ENCODE results near the gene RNF220. TPM values are rescaled to one million over a fixed set of nuclear protein-coding genes. Genes with fewer than 3 reads are reported as not detected.

RNF220 gene
- total RNA-seq, 4 donors from 2014 or later = 45.8 to 169 (median 89.4) TPM

DNA sequence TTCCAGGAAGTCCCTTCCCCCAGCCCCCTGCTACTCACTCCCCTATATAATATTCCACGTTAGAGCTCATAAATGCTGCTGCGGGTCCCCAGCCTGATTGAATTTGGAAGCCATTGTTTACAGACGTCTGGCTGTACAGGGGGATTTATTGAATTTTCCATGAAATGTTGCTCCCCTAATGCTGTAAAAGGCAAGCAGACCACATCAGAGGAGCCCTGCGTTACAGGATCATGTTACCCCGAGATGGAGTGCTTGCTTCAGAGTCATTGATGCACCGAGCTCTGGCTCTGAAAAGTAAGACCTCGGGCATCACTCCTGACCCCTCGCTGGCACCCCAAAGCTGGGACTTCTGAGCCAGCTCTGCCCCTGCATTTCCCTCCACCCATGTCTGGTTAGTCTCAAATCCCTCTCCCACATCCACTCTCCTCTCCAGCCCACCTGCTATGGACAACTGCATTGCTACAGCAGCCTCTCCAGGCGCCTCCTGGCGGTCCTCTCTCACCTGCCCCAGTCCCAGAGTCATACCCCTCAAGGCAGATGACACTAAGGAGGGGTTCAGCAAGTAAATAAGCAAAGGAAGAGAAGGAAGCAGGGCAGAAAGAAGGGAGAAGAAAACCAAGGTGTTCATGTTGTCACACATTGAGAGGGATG lies 141.5 kb downstream of the RNF220 start:
- 63% methylated on average over 10 of the region's 10 CpGs; no CpG with 5 or more reads in 1 of the 2 donors for WGBS, 2 donors (ENCODE audit: low coverage in 1 of 2)
- Histone ChIP-seq H3K27me3 (peaks cover 52% of the 10 kb centered on the region), H3K27ac (no peak overlapping the region), H3K9me3 (no peaks in the 10 kb centered on the region), H3K4me3 (no peak overlapping the region), H3K4me1 (no peaks in the 10 kb centered on the region), H3K36me3 (no peaks in the 10 kb centered on the region)
- in situ Hi-C loops (cut with MboI; ENCODE audit: low pct_ligation_motif_present in 1 of 4, low pct_unique_long_range_greater_than_20kb in 1 of 4, low sequenced_read_pairs in 3 of 4) = no loop called here
- DNase-seq = no peak
- TF ChIP-seq POLR2AphosphoS5 (IDR thresholded peaks at IDR 0.05) (no peak), EP300 (IDR thresholded peaks at IDR 0.05; ENCODE audit: low read depth) (no peak), POLR2A (IDR thresholded peaks at IDR 0.05) (no peak)
- TF ChIP-seq, protein P1, sequence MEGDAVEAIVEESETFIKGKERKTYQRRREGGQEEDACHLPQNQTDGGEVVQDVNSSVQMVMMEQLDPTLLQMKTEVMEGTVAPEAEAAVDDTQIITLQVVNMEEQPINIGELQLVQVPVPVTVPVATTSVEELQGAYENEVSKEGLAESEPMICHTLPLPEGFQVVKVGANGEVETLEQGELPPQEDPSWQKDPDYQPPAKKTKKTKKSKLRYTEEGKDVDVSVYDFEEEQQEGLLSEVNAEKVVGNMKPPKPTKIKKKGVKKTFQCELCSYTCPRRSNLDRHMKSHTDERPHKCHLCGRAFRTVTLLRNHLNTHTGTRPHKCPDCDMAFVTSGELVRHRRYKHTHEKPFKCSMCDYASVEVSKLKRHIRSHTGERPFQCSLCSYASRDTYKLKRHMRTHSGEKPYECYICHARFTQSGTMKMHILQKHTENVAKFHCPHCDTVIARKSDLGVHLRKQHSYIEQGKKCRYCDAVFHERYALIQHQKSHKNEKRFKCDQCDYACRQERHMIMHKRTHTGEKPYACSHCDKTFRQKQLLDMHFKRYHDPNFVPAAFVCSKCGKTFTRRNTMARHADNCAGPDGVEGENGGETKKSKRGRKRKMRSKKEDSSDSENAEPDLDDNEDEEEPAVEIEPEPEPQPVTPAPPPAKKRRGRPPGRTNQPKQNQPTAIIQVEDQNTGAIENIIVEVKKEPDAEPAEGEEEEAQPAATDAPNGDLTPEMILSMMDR (IDR thresholded peaks at IDR 0.05) = no peak
- intact Hi-C loops (cut with DNase I; ENCODE audit: low total_unique reads) = no loop called here

DNA sequence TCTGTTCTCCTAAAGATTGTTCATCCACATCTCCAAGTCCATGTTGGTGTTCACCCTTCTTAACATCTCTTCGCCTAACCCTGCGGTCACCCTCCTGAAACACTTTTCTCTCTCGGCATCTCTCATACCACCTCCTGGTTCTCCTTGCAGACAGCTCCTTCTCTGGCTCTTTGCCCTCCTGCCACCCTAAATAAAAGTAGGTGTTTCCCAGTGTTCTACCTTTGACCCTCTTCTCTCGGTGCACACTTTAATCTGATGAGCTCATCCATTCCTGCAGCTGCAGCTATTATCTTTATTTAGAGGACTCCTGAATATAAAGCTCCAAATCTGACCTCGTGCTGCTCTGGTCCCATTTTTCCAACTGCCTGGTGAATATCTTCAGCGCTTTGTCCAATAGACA lies 142.3 kb downstream of the RNF220 start:
- no peak for DNase-seq
- no peak overlapping the region for H3K4me3 ChIP-seq
- H3K9me3 ChIP-seq = no peaks in the 10 kb centered on the region
- 52 to 70% methylated on average over 6 of the region's 6 CpGs for WGBS, 2 donors (ENCODE audit: low coverage in 1 of 2)
- H3K27me3 ChIP-seq = peaks cover 45% of the 10 kb centered on the region
- no peak overlapping the region for H3K27ac ChIP-seq
- H3K4me1 ChIP-seq = no peaks in the 10 kb centered on the region
- intact Hi-C loops (cut with DNase I; ENCODE audit: low total_unique reads) = no loop called here
- H3K36me3 ChIP-seq = no peaks in the 10 kb centered on the region
- in situ Hi-C loops (cut with MboI; ENCODE audit: low pct_ligation_motif_present in 1 of 4, low pct_unique_long_range_greater_than_20kb in 1 of 4, low sequenced_read_pairs in 3 of 4) = no loop called here
- TF ChIP-seq EP300 (IDR thresholded peaks at IDR 0.05; ENCODE audit: low read depth) (no peak), POLR2A (IDR thresholded peaks at IDR 0.05) (no peak), POLR2AphosphoS5 (IDR thresholded peaks at IDR 0.05) (no peak)
- TF ChIP-seq, protein P1 (IDR thresholded peaks at IDR 0.05) = no peak

DNA sequence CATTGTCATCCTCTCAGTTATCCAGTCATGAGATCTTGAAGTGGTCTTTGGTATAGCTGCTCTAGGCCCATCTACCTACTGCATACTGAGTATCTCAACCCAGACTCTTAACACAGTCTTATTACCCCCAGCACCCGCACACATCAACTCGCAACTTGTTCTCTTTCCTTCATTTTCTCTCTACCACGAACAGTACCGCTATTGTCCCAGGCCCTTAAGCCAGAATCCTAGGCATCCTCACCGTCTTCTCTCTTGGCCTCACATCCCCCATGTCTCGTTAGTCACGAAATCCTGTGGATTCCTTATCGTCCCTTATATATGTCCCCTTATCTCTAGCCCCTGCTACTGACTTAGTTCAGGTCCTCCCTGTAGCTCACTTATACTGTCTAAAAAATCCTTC lies 142.8 kb downstream of the RNF220 start:
- 75 to 81% methylated on average over 8 of the region's 8 CpGs for WGBS, 2 donors (ENCODE audit: low coverage in 1 of 2)

DNA sequence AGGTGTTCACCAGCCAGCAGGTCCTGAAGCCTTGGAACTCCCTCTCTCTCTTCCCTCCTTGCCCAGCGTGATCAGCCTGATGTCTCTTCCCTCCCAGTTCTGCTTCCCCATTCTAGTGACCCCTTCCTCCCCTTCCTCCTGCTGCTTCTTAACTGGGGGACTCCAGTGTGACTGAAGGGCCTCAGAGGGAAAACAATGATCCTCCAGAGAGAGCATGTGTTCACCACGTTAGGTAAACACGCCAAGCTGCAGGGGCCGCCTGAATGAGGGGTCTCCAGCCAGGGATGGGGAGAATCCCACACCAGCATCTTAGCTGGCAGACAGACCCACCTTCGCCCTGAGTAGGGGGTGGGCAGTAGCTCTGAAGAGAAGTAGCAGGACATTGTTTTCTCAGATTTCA lies 144.5 kb downstream of the RNF220 start:
- no peaks in the 10 kb centered on the region for H3K36me3 ChIP-seq
- 50 to 72% methylated on average over 1 to 5 of the region's 5 CpGs for WGBS, 2 donors (ENCODE audit: low coverage in 1 of 2)
- TF ChIP-seq, protein P1 (IDR thresholded peaks at IDR 0.05) = no peak
- TF ChIP-seq EP300 (IDR thresholded peaks at IDR 0.05; ENCODE audit: low read depth) (no peak), POLR2A (IDR thresholded peaks at IDR 0.05) (no peak), POLR2AphosphoS5 (IDR thresholded peaks at IDR 0.05) (no peak)
- no peak overlapping the region for H3K27ac ChIP-seq
- H3K4me1 ChIP-seq = no peaks in the 10 kb centered on the region
- H3K4me3 ChIP-seq = no peak overlapping the region
- DNase-seq = no peak
- H3K27me3 ChIP-seq = peaks cover 24% of the 10 kb centered on the region
- in situ Hi-C loops (cut with MboI; ENCODE audit: low pct_ligation_motif_present in 1 of 4, low pct_unique_long_range_greater_than_20kb in 1 of 4, low sequenced_read_pairs in 3 of 4) = no loop called here
- no peaks in the 10 kb centered on the region for H3K9me3 ChIP-seq
- intact Hi-C loops (cut with DNase I; ENCODE audit: low total_unique reads) = no loop called here

More for the DNA sequence above, 142.8 kb downstream of the RNF220 start:
- TF ChIP-seq POLR2A (IDR thresholded peaks at IDR 0.05) (no peak), POLR2AphosphoS5 (IDR thresholded peaks at IDR 0.05) (no peak), EP300 (IDR thresholded peaks at IDR 0.05; ENCODE audit: low read depth) (no peak)
- TF ChIP-seq, protein P1 (IDR thresholded peaks at IDR 0.05) = no peak
- H3K27ac ChIP-seq = no peak overlapping the region
- H3K36me3 ChIP-seq = no peaks in the 10 kb centered on the region
- H3K9me3 ChIP-seq = no peaks in the 10 kb centered on the region
- in situ Hi-C loops (cut with MboI; ENCODE audit: low pct_ligation_motif_present in 1 of 4, low pct_unique_long_range_greater_than_20kb in 1 of 4, low sequenced_read_pairs in 3 of 4) (no loop called here), intact Hi-C loops (cut with DNase I; ENCODE audit: low total_unique reads) (no loop called here)
- no peak overlapping the region for H3K4me3 ChIP-seq
- DNase-seq = no peak
- no peaks in the 10 kb centered on the region for H3K4me1 ChIP-seq
- H3K27me3 ChIP-seq = peaks cover 41% of the 10 kb centered on the region
